DMS 273 (cell line): ENCODE results near the gene GDF7.
"Not testable (repeated sequence)": the region's sequence is repeated elsewhere in the genome, so short reads cannot be mapped to it uniquely, and the experiment has no call there.

Experiments used
- DNase-seq: peaks from one replicate; lab custom pipeline; 2025; ENCODE audit not compliant: unreplicated experiment; lab: John Stamatoyannopoulos, UW

The GDF7 gene

DNA sequence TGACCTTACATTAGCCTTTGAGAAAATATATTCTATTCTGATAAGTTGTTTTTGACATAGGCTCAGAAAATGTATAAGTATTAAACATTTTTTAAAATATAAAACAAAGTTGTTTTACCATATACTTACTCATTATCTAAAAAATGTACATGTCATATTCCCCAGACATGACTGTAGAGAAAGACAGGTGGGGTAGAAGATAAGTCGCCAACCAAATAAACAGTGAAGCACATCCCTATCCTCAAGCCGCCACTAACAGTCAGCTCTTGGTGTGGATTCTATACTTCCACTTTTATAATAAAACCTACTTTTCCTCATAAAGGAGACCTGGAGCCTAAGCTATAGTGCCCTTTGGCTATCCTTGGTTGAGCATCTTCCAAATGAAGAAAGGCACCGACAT is 26.4 kb downstream of the GDF7 start:
- no peak for DNase-seq

DNA sequence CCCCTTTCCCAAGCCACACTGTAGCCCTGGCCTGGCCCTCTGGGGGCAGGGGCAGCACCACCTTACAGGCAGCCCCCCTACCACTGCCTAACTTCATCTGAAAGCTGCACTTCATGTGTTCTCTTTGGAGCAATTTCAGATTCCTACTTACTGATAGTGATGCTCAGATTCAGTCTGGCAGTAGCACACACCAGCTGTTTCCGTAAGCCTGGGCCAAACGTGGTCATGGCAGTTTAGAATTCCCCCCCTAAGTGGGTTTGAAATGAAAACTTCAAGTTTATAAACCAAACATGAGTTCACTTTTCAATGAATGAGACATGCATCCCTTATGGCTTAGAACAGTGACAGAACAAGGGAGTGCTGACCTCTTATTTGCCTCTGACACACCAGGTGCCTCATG is 29.4 kb downstream of the GDF7 start:
- no peak for DNase-seq

DNA sequence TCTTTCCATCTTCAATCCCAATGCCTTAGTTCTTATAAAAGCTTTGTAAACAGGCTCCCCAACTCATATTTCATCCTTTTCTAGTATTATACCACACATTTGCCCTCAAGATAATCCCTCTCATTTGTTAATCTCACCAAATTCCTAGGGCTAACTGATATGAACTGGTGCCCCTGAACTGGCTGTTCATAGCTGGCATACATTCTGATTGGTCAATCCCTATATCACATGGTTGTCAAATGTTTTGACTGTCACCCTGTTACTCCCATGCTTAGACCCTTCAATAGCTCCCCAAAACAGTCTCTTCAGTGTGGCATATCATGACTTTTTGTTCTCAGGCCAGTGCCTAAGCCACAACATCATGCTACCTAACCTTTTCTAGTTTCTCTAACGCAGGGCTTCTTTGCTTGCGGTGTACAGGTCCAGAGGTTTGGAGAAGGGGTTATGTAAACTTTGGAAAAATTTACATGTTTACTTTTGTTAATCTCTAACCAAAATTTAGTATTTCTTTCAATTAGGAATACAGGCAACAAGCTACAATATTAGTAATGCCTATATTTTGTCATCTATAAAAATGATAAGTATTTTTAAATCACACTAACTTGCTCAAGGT is 30.5 kb downstream of the GDF7 start:
- DNase-seq = no peak

DNA sequence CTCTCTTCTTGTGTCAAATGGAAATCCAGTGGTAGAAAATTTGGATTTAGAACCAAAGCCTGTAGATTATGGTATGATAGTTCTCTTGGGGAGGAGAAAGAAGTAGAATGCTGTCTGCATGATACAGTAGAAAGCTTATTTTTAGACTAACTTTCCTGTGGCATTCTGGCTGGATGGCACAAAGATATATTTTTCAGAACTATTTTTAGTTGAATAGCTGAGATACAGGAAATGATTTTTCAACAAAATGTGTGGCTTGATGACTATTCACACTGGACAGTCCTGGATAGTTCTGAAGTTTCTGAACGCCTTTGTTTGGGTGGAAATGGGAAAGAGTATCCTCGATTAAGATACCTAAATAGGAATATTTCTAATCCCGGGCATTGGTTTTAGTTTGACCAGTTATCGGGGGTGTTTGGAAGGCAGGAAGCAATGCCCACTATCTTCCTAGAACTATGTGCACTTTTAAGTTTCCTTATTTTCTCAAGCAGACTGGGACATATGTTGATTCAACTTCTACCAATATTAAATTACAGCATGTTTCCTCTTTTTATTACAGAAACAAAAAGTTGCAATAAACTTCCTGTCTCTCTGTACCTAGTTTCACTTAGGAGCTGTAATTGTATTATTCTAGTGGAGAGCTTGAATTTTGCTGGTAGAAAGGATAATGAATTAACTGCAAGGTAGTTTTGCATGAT is 32.1 kb downstream of the GDF7 start:
- DNase-seq = no peak

DNA sequence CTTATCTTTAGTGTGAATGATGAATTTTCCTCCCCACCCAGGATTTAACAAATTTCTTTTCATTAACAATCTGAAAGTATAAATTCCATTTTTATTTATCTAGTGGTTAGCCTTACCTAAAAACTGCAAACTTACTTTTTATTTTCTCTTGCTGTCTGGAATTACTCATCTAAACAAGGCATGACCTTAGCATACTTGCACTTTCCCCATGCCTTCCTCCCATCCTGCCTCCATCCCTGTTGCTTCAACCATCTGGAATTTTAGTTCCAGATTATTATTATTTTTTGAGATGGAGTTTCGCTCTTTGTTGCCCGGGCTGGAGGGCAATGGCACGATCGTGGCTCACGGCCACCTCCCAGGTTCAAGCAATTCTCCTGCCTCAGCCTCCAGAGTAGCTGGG is 35.6 kb downstream of the GDF7 start:
- DNase-seq = no peak

DNA sequence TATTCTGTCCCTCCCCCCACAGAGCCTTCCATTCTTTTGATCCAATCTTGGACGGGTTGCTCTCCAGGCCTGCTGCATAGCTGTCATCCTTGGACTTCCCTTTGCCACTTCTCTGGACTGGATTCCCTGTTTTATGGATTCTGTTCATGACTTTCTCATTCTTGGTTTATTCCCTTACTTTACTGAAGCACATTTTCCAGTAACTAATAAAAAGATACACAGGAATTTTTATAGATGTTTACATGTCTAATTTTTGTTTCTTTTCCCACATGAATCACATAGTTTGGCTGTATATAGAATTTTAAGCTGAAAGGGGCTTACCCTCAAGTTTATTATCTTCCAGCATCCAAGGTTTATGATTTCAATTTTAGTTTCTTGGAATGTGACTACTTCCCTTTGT is 37.9 kb downstream of the GDF7 start:
- DNase-seq = no peak

DNA sequence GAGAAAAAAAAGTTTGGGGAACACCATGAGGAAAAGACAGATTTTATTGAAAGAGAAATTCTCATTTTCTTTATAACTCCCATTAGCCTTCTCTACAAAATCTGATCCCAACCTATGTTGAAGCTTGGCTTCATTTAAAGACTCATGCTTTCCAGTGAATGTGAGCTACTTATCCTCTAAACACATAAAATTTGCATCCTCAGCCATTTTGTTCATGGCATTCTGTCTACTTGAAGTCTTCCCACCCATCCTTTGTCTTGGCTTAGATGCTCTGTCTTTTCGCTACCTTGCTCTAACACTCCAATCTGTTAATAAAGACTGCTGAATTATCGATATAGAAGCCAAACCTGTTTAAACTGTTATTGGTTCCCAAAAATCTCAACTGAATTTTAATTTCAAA is 39.3 kb downstream of the GDF7 start:
- DNase-seq = no peak

DNA sequence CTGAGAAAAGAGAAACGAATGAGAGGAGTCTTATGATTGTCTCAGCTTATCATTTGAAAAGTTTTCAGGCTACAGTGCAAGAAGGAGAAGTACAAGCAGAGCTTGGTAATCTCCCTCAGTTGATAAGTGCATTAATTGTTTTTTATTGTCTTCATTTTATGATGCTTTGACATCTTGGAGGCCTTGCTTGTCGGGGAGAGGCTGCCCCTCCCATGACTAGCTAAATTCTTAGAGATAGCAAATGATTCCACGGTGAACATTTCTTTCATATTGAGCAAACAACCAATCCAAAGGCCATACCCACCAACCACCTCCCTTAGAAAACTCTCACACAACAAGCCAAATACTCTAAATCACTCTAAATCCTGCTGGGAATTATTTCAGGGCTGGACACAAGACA is 39.8 kb downstream of the GDF7 start:
- DNase-seq = no peak

DNA sequence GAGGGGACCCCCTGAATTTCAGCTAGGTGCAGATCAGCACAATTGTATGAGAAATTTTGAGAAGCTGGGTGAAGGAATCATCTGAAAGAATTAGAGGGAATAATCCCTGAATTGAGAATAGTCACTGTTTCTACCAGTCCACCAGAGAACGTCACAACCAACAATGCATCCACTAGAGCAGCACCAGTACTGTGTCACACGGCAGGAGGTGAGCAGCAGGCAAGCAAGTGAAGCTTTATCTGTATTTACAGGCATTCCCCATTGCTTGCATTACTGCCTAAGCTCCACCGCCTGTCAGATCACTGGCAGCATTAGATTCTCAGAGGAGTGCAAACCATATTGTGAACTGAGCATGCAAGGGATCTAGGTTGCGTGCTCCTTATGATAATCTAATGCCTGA is 40.7 kb downstream of the GDF7 start:
- DNase-seq = no peak

DNA sequence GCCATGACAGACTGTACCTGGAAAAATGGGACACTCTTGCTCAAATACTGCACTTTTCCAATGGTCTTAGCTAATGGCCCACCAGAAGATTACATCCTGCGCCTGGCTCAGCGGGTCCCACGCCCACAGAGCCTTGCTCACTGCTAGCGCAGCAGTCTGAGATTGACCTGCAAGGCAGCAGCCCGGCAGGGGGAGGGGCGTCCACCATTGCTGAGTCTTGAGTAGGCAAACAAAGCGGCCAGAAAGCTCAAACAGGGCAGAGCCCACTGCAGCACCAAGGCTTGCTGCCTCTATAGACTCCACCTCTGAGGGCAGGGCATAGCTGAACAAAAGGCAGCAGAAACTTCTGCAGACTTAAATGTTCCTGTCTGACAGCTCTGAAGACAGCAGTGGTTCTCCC is 44.7 kb downstream of the GDF7 start:
- not testable (repeated sequence) for DNase-seq

DNA sequence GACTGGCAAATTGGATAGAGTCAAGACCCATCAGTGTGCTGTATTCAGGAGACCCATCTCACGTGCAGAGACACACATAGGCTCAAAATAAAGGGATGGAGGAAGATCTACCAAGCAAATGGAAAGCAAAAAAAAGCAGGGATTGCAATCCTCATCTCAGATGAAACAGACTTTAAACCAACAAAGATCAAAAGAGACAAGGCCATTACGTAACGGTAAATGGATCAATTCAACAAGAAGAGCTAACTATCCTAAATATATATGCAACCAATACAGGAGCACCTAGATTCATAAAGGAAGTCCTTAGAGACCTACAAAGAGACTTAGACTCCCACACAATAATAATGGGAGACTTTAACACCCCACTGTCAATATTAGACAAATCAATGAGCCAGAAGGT is 46.6 kb downstream of the GDF7 start:
- DNase-seq = not testable (repeated sequence)

DNA sequence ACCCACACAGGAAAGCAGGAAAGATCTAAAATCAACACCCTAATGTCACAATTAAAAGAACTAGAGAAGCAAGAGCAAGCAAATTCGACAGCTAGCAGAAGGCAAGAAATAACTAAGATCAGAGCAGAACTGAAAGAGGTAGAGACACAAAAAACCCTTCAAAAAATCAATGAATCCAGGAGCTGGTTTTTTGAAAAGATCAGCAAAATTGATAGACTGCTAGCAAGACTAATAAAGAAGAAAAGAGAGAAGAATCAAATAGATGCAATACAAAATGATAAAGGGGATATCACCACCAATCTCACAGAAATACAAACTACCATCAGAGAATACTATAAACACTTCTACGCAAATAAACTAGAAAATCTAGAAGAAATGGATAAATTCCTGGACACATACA is 47.5 kb downstream of the GDF7 start:
- not testable (repeated sequence) for DNase-seq

DNA sequence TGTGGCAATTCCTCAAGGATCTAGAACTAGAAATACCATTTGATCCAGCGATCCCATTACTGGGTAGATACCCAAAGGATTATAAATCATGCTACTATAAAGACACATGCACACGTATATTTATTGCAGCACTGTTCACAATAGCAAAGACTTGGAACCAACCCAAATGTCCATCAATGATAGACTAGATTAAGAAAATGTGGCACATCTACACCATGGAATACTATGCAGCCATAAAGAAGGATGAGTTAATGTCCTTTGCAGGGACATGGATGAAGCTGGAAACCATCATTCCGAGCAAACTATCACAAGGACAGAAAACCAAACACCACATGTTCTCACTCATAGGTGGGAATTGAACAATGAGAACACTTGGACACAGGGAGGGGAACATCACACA is 49.2 kb downstream of the GDF7 start:
- DNase-seq = not testable (repeated sequence)

DNA sequence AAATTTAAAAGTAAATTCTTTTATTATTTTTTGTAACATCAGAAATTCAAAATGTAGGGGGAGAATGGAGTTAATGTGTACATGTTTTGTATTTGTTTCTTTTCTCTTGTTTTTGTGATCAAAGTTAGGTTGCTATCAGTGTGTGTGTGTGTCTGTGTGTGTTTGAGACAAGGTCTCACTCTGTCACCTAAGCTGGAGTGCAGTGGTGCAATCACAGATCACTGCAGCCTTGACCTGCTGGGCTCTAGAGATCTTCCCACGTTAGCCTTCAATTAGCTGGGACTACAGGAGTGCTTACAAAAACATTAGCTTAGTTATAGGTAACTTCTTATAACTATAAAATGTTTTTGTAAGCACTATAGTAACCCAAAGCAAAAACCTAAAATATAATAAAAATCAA is 50.7 kb downstream of the GDF7 start:
- DNase-seq = no peak

DNA sequence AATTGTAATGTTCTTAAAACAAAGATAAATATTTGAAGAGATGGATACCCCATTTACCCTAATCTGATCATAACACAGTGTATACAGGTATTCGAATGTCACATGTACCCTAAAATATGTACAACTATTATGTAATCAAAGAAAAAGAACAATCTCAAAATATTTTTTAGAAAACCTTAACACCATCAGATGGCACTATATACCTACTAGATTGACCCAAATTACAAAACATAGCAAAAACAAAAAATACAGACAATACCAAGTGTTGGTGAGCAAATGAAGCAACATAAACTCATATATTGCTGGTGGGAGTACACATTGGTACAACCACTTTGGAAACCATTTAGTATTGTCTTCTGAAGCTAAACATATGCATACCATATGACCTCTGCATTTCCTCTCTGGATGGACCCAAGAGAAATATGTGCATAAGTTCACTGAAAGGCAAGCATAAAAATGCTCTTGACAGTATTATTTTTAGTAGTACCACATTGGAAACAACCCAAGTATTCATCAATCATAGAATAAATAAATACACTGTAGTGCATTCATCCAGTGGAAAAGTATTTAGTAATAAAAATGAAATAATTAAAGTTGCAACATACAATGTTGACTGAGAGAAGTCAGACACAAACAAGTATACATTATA is 55.8 kb downstream of the GDF7 start:
- DNase-seq = no peak

DNA sequence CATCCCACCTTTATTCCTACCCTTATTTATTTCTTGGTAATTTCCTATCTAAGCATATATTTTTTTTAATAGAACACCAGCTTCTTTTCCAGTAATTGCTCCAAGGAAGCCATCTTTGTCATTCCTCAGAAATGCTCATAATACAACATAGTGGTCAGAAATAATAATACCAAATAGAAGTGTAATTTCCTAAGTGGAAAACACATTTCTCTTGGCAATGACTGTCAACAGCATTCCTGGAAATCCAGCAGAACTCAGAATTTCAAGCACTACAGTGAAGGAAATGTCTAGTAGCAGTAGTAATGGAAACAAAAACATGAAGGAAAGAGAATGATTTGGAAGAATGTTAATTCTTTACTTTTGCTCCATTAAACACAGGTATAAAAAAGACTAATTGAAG is 56.6 kb downstream of the GDF7 start:
- DNase-seq = no peak

DNA sequence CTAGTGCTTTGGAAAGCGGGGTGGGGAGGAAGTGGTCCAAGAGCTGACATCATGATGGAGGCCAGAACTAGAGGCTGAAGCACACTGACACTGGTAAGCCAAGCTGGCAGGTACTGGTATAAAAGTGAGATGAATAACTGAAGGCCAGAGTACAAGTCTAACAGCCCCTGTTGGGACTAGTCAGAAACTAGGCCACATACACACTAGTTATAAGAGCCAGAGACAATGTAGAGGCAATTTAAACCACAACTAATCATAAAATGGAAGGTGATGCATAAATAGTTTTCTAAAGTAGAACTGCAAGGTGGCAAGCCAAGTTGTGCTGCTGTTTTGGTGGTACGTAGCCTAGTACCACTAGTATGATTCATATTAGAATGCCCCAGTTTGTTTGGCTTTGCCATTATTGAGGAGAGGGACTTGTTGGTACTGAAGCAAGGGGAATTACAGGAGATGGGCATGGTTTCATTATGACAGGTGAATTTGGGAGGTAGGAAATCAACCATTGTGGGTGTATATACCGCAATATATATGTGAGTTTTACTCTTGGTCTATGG is 57.6 kb downstream of the GDF7 start:
- no peak for DNase-seq

DNA sequence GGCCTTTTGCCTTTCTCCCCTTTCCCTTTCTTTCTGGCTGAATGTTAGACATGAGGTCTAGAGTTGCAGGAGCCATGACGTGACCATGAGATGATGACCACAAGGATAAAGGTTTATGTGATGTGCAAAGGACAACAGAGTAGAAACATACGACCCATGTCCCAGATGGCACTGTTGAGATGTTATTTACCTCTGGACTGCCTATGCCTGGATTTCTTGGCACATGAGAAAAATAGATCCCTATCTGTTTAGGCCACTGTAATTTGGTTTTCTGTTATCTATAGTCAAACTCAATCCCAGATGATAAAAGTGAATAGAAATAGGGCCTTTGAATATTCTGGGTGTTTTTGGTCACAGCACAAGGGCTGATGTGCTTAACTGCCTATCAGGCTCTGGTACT is 58.8 kb downstream of the GDF7 start:
- no peak for DNase-seq

DNA sequence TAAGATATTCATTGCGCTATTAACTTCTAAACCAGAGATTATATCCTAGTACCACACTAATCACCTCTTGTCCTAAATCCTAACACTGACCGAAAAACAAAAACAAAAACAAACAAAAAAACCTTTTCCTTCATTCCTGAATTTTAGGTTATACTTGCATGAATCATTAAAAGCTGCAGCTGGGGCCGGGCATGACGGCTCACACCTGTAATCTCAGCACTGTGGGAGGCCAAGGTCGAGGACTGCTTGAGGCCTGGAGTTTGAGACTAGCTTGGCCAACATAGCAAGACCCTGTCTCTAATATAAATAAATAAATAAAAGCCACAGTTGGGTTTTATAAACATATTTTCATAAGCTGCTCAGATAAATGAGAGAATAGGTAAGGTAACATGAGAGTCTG is 60.0 kb downstream of the GDF7 start:
- no peak for DNase-seq

DNA sequence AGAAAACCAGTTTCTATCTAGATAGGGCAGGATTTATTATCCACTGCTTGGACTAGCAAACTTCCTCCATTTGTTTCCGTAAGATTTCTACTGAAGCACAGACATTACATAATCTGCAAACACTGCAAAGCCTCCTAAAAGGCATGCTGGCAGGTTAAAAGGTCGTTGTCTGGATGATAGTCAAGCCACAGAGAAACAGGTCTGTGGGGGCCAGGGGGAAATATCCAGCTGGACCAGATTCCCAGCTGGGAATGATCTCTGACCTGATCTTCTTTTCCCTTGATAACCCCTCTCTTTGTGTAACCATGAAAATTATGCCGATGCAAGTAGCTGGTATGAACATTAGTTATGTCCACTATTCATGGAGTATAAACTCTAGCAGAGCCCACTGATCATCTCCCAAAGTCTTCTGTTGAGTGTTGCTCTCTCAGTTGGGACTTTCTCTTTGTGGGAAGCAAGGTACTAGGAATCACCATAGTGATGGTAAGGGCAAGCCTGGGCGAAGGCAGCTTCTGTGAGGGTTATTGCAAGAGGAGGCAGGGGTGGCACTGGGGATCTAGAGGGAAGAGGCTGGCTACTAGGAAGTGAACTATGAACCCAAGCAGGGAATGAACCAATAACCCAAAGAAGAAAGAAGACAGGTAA is 61.3 kb downstream of the GDF7 start:
- no peak for DNase-seq
